DMS 273 (cell line): ENCODE data around the gene RABIF.
"Not testable (repeated sequence)": the region's sequence is repeated elsewhere in the genome, so short reads cannot be mapped to it uniquely, and the experiment has no call there.

Experiments used
- DNase-seq: peaks from one replicate; lab custom pipeline; 2025; ENCODE audit not compliant: unreplicated experiment; lab: John Stamatoyannopoulos, UW

The RABIF gene

GRCh38 chr1:202835548-202836072 lies 53.3 kb downstream of the RABIF start:
- DNase-seq = no peak

- no peak for DNase-seq
These were observed 54.0 kb downstream of the RABIF start for GRCh38 chr1:202834771-202835547.

GRCh38 chr1:202831906-202832305 lies 57.0 kb downstream of the RABIF start:
- DNase-seq = no peak

GRCh38 chr1:202829223-202829622 lies 59.7 kb downstream of the RABIF start:
- not testable (repeated sequence) for DNase-seq
